ENCODE results near the gene SHC3.

Gene SHC3

GRCh38 chr9:88976890-88977257, 201.7 kb downstream of the SHC3 start:
- DNase-seq, result no peak

- no peak for DNase-seq
Measured at GRCh38 chr9:88975966-88976889, 202.4 kb downstream of the SHC3 start.

- no peak for DNase-seq
Measured at GRCh38 chr9:88974641-88975040, 204.0 kb downstream of the SHC3 start.

- no peak for DNase-seq
Measured at GRCh38 chr9:88973281-88974045, 205.2 kb downstream of the SHC3 start.

- no peak for DNase-seq
Measured at GRCh38 chr9:88972401-88972800, 206.2 kb downstream of the SHC3 start.

GRCh38 chr9:88971131-88971960, 207.3 kb downstream of the SHC3 start:
- no peak for DNase-seq

GRCh38 chr9:88969646-88970373, 208.8 kb downstream of the SHC3 start:
- DNase-seq, result no peak

- DNase-seq, result no peak
Measured at GRCh38 chr9:88968799-88969198, 209.8 kb downstream of the SHC3 start.

GRCh38 chr9:88966894-88967676, 211.5 kb downstream of the SHC3 start:
- no peak for DNase-seq

- DNase-seq, result no peak
Measured at GRCh38 chr9:88965473-88965872, 213.1 kb downstream of the SHC3 start.

GRCh38 chr9:88960632-88961031, 218.0 kb downstream of the SHC3 start:
- no peak for DNase-seq

GRCh38 chr9:88959727-88960469, 218.7 kb downstream of the SHC3 start:
- no peak for DNase-seq

- DNase-seq, result no peak
Measured at GRCh38 chr9:88957526-88957925, 221.1 kb downstream of the SHC3 start.
